Activated naive CD8-positive, alpha-beta T cell treated with anti-CD3 and anti-CD28 coated beads, Interleukin-2, amount 10 ng/mL, durations not matched to agents 7 days and 5 days (primary cell): Measurements from ENCODE around the gene PDE3B. TPM values are rescaled to one million over a fixed set of nuclear protein-coding genes. Genes with fewer than 3 reads are reported as not detected.
"Not testable (repeated sequence)": the region's sequence is repeated elsewhere in the genome, so short reads cannot be mapped to it uniquely, and the experiment has no call there.

ENCODE experiments used
- ATAC-seq: fragments of 150-1000 bp; cut with Tn5 transposase; one replicate; pipeline ENCODE4 v1.10.0; 2021; ENCODE audit warnings: low read depth, moderate library complexity
- POLR2A ChIA-PET: fragments of 350-600 bp; sonication (Branson Sonifier 250); formaldehyde crosslinking; loops from one replicate; lab custom pipeline; 2021; ENCODE audit warnings: antibody characterized with exemption; lab: Charles Lee
- DNase-seq: peaks from one replicate; pipeline ENCODE4 v3.0.0; 2021
- H3K27ac Mint-ChIP-seq: one replicate; pipeline ENCODE4 v1.8.0; 2022; ENCODE audit warnings: mild to moderate bottlenecking, mixed read lengths
- H3K27me3 Mint-ChIP-seq: one replicate; pipeline ENCODE4 v1.8.0; 2022; ENCODE audit warnings: mild to moderate bottlenecking, moderate library complexity, mixed read lengths
- H3K36me3 Mint-ChIP-seq: one replicate; pipeline ENCODE4 v1.8.0; 2021; ENCODE audit warnings: mild to moderate bottlenecking, mixed read lengths
- H3K4me1 Mint-ChIP-seq: one replicate; pipeline ENCODE4 v1.8.0; 2021; ENCODE audit warnings: mixed read lengths
- H3K4me3 Mint-ChIP-seq: one replicate; pipeline ENCODE4 v1.8.0; 2022; ENCODE audit warnings: mild to moderate bottlenecking, moderate library complexity, mixed read lengths
- H3K9me3 Mint-ChIP-seq: one replicate; pipeline ENCODE4 v1.8.0; 2021; ENCODE audit warnings: mixed read lengths
- total RNA-seq, 2 experiments: library from RNA; stranded (reverse); gene quantifications; one replicate each; pipeline ENCODE4 v1.2.3, GENCODE V29; 2021

Gene PDE3B
- total RNA-seq, 2 experiments from 2014 or later, result 117 to 125 TPM

- peak; percentile 38 for ATAC-seq
- no peak for DNase-seq
- no peaks in the 10 kb centered on the region for H3K27me3 Mint-ChIP-seq
- H3K4me3 Mint-ChIP-seq, result peak overlapping the region; percentile 77
- peak overlapping the region; percentile 90 for H3K27ac Mint-ChIP-seq
- POLR2A ChIA-PET, result interaction anchor here (3.7 to 4.5 kb wide), 2 partner anchors 123 to 124 kb away, joined by 12 to 33 read pairs; partner anchors contain the start of genes CYP2R1 and PDE3B
- H3K4me1 Mint-ChIP-seq, result peaks cover 47% of the 10 kb centered on the region
- H3K36me3 Mint-ChIP-seq, result peaks cover 10% of the 10 kb centered on the region
- H3K9me3 Mint-ChIP-seq, result no peaks in the 10 kb centered on the region
Observed at GRCh38 chr11:14768526-14769188, 125.1 kb downstream of the PDE3B start.

GRCh38 chr11:14773755-14774154, 130.2 kb downstream of the PDE3B start:
- Mint-ChIP-seq H3K27me3 (no peaks in the 10 kb centered on the region), H3K36me3 (peaks cover 53% of the 10 kb centered on the region), H3K27ac (peak overlapping the region; percentile 7), H3K4me1 (peaks cover 43% of the 10 kb centered on the region), H3K9me3 (peaks cover 7% of the 10 kb centered on the region), H3K4me3 (no peak overlapping the region)
- ATAC-seq, result peak; percentile 31
- POLR2A ChIA-PET, result interaction anchor here (0.5 to 0.9 kb wide), 2 partner anchors 77 to 129 kb away, joined by 4 read pairs; partner anchors contain the start of gene PDE3B
- no peak for DNase-seq

DNA sequence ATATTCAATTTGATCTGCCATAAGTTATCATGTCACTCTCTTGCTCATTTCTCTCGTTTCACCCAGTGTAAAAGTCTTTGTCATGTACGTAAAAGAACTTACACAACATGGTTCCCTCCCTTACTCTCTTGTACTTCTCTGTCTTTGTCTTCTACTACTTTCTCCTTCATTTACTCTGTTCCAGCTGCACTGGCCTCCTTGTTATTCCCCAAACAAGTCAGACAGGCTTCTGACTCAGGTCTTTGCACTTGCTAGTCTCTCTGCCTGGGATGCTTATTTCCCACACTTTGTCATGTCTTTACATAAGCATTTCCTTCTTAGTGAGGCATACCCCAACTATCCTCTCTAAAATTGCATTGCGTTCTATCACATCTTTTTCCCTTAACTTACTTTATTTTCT, 131.1 kb downstream of the PDE3B start:
- POLR2A ChIA-PET, result no interaction called here
- Mint-ChIP-seq H3K4me3 (no peak overlapping the region), H3K27me3 (no peaks in the 10 kb centered on the region), H3K36me3 (peaks cover 62% of the 10 kb centered on the region), H3K27ac (no peak overlapping the region), H3K9me3 (peaks cover 13% of the 10 kb centered on the region), H3K4me1 (peaks cover 40% of the 10 kb centered on the region)
- ATAC-seq (no peak), DNase-seq (no peak)

DNA sequence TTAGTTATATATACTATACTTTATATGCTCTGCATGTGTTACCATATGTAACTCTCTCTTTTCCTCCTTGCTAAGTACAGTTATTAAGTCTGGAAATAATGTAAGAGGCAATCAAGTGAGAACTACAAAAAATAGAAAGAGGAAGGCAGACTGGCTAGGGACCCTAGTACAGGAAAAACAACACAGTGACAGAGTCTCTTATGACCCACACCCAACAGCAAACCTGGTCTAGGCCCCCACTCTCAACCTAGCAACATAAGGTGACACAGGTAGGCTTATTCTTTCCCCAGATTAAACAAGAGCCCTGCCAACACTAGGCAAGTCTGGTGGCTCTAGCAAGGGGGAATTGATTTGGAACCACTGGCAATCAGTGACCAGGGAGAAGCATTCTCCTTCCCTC, 132.3 kb downstream of the PDE3B start:
- ATAC-seq (no peak), DNase-seq (no peak)
- Mint-ChIP-seq H3K4me1 (peaks cover 35% of the 10 kb centered on the region), H3K27ac (no peak overlapping the region), H3K27me3 (no peaks in the 10 kb centered on the region), H3K4me3 (no peak overlapping the region), H3K36me3 (peaks cover 72% of the 10 kb centered on the region), H3K9me3 (peaks cover 16% of the 10 kb centered on the region)
- POLR2A ChIA-PET, result no interaction called here

- H3K4me3 Mint-ChIP-seq, POLR2A ChIA-PET, H3K27me3 Mint-ChIP-seq, H3K27ac Mint-ChIP-seq, ATAC-seq, DNase-seq: not testable (repeated sequence)
- Mint-ChIP-seq H3K36me3 (peaks cover 90% of the 10 kb centered on the region), H3K4me1 (peaks cover 37% of the 10 kb centered on the region), H3K9me3 (peaks cover 24% of the 10 kb centered on the region)
Observed at GRCh38 chr11:14778460-14778859, 134.9 kb downstream of the PDE3B start.

GRCh38 chr11:14783788-14784187, 140.2 kb downstream of the PDE3B start:
- H3K27ac Mint-ChIP-seq, result no peak overlapping the region
- POLR2A ChIA-PET, result interaction anchor here (1.6 kb wide), 1 partner anchor 18 kb away, joined by 3 read pairs; no protein-coding TSS in a partner anchor
- no peak for DNase-seq
- peaks cover 60% of the 10 kb centered on the region for H3K36me3 Mint-ChIP-seq
- H3K4me1 Mint-ChIP-seq, result peaks cover 39% of the 10 kb centered on the region
- H3K9me3 Mint-ChIP-seq, result peaks cover 17% of the 10 kb centered on the region
- H3K4me3 Mint-ChIP-seq, result no peak overlapping the region
- ATAC-seq, result no peak
- H3K27me3 Mint-ChIP-seq, result no peaks in the 10 kb centered on the region

- Mint-ChIP-seq H3K36me3 (peaks cover 56% of the 10 kb centered on the region), H3K27ac (peak overlapping the region; percentile 19), H3K4me3 (no peak overlapping the region), H3K9me3 (peaks cover 13% of the 10 kb centered on the region), H3K27me3 (no peaks in the 10 kb centered on the region), H3K4me1 (peaks cover 38% of the 10 kb centered on the region)
- POLR2A ChIA-PET, result no interaction called here
- no peak for ATAC-seq
- DNase-seq, result no peak
Observed at GRCh38 chr11:14784230-14784629, 140.6 kb downstream of the PDE3B start.

DNA sequence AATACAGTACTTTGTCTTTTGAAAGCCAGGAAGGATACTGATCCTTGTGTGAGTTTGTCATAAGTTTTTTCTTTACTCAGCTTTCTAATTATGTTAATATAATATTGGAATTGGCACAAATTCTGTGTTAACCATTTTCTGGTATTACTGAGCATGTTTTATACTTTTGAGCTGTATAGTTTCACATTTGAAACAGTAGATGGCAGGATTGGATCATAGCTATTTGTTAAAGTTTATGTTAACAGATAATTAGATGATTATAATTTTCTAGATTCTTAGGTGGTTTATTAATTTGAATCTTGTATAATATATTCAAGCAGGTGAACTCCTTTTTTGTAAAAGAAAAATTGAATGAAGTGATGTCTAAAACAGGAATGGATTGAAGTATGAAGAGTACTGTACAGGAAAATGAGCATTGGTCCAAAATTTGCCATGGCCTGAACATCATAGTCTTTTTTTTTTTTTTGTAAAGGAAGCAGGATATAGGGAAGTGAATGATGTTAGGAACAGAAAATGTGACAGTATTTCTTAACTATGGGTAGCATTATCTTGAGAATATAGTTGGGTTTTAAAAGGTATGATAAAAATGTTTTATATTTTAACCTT, 146.4 kb downstream of the PDE3B start:
- ATAC-seq (no peak), DNase-seq (no peak)
- H3K4me3 Mint-ChIP-seq, result no peak overlapping the region
- H3K36me3 Mint-ChIP-seq, result peaks cover 23% of the 10 kb centered on the region
- H3K27ac Mint-ChIP-seq, result no peak overlapping the region
- no peaks in the 10 kb centered on the region for H3K9me3 Mint-ChIP-seq
- no peaks in the 10 kb centered on the region for H3K27me3 Mint-ChIP-seq
- POLR2A ChIA-PET, result interaction anchor here (0.7 to 2.5 kb wide), 3 partner anchors 101 to 284 kb away, joined by 4 to 9 read pairs (median 4); partner anchors contain the start of genes CALCB and CYP2R1
- H3K4me1 Mint-ChIP-seq, result peaks cover 16% of the 10 kb centered on the region

GRCh38 chr11:14793546-14793945, 149.9 kb downstream of the PDE3B start:
- ATAC-seq (no peak), DNase-seq (no peak)
- Mint-ChIP-seq H3K27me3 (no peaks in the 10 kb centered on the region), H3K4me3 (no peak overlapping the region), H3K4me1 (peaks cover 19% of the 10 kb centered on the region), H3K27ac (no peak overlapping the region), H3K36me3 (peaks cover 54% of the 10 kb centered on the region), H3K9me3 (peaks cover 5% of the 10 kb centered on the region)
- POLR2A ChIA-PET, result no interaction called here

DNA sequence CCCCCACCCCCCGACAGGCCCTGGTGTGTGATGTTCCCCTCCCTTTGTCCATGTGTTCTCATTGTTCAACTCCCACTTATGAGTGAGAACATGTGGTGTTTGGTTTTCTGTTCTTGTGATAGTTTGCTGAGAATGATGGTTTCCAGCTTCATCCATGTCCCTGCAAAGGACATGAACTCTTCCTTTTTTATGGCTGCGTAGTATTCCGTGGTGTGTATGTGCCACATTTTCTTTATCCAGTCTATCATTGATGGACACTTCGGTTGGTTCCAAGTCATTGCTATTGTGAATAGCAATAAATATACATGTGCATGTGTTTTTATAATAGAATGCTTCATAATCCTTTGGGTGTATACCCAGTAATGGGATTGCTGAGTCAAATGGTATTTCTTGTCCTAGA, 152.4 kb downstream of the PDE3B start:
- POLR2A ChIA-PET, H3K27me3 Mint-ChIP-seq, H3K9me3 Mint-ChIP-seq, DNase-seq, H3K4me3 Mint-ChIP-seq, H3K27ac Mint-ChIP-seq, ATAC-seq: not testable (repeated sequence)
- Mint-ChIP-seq H3K36me3 (peaks cover 75% of the 10 kb centered on the region), H3K4me1 (peaks cover 28% of the 10 kb centered on the region)

DNA sequence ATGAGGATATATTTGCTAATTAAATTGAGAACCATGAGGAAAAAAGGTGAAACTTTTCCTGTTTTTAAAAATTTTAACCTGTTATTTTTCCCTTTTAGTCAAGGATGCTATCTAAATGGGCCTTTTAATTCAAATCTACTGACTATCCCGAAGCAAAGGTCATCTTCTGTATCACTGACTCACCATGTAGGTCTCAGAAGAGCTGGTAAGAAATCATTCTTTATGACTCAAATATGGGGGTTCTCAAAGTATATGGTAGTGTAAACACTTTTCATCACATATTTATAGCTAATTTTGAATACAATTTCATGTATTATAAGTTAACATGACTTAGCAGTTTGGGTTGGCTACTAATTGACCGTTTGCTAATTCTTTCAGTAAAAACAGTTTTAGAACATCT, 160.2 kb downstream of the PDE3B start:
- no peak for ATAC-seq
- no peak for DNase-seq
- POLR2A ChIA-PET, result no interaction called here
- Mint-ChIP-seq H3K27me3 (no peaks in the 10 kb centered on the region), H3K27ac (no peak overlapping the region), H3K4me1 (peaks cover 10% of the 10 kb centered on the region), H3K4me3 (no peak overlapping the region), H3K36me3 (peaks cover 78% of the 10 kb centered on the region), H3K9me3 (peaks cover 8% of the 10 kb centered on the region)

DNA sequence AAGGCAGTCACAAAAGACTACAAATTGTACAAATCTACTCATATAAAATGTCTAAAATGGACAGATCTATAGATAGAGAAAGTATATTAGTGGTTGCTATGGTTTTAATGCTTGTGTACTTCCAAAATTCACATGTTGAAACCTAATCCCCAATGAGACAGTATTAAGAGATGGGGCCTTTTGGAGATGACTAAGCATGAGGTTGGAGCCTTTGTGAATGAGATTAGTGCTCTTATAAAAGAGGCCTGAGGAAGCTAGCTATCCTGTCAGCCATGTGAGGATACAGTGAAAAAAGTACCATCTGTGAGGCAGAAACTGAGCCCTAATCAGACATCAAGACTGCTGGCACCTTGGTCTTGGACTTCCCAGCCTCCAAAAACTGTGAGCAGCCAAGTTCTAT, 165.9 kb downstream of the PDE3B start:
- Mint-ChIP-seq H3K36me3 (peaks cover 72% of the 10 kb centered on the region), H3K27me3 (no peaks in the 10 kb centered on the region), H3K27ac (no peak overlapping the region), H3K4me1 (peaks cover 10% of the 10 kb centered on the region), H3K9me3 (peaks cover 15% of the 10 kb centered on the region), H3K4me3 (no peak overlapping the region)
- DNase-seq, result no peak
- POLR2A ChIA-PET, result no interaction called here
- no peak for ATAC-seq

- peaks cover 70% of the 10 kb centered on the region for H3K36me3 Mint-ChIP-seq
- ATAC-seq (no peak), DNase-seq (no peak)
- H3K4me1 Mint-ChIP-seq, result peaks cover 14% of the 10 kb centered on the region
- no peak overlapping the region for H3K4me3 Mint-ChIP-seq
- POLR2A ChIA-PET, result interaction anchor here (0.7 kb wide), 1 partner anchor 1138 kb away, joined by 3 read pairs; no protein-coding TSS in a partner anchor
- no peak overlapping the region for H3K27ac Mint-ChIP-seq
- H3K9me3 Mint-ChIP-seq, result peaks cover 10% of the 10 kb centered on the region
- no peaks in the 10 kb centered on the region for H3K27me3 Mint-ChIP-seq
Observed at GRCh38 chr11:14812757-14813156, 169.2 kb downstream of the PDE3B start.

GRCh38 chr11:14813516-14813915, 169.9 kb downstream of the PDE3B start:
- no peak for DNase-seq
- ATAC-seq, result no peak
- Mint-ChIP-seq H3K36me3 (peaks cover 67% of the 10 kb centered on the region), H3K4me3 (no peak overlapping the region), H3K9me3 (peaks cover 10% of the 10 kb centered on the region), H3K4me1 (peaks cover 14% of the 10 kb centered on the region), H3K27me3 (no peaks in the 10 kb centered on the region), H3K27ac (peak overlapping the region; percentile 32)
- POLR2A ChIA-PET, result no interaction called here
